H9 (cell line): Measurements from ENCODE around the gene CTU2. TPM values are rescaled to one million over a fixed set of nuclear protein-coding genes. Genes with fewer than 3 reads are reported as not detected.

ENCODE experiments used
- DNase-seq: peaks from one replicate; pipeline ENCODE4 v3.0.0-alpha.2; 2017
- H2AFZ ChIP-seq: one replicate; pipeline ENCODE4 v1.6.1; 2013; ENCODE audit warnings: mild to moderate bottlenecking, low read length, control low read depth, moderate library complexity
- H2AK5ac ChIP-seq: 2 replicates; pipeline ENCODE4 v1.6.1; 2013; ENCODE audit warnings: low read length, control low read depth, mixed read lengths; ENCODE audit not compliant: insufficient read length
- H2BK120ac ChIP-seq: one replicate; pipeline ENCODE4 v1.6.1; 2013; ENCODE audit warnings: low read depth, mild to moderate bottlenecking, low read length, control low read depth, inconsistent platforms; ENCODE audit not compliant: poor library complexity, severe bottlenecking
- H2BK12ac ChIP-seq: 2 replicates; pipeline ENCODE4 v1.6.1; 2013; ENCODE audit warnings: low read length, control low read depth, mixed read lengths, low read depth; ENCODE audit not compliant: insufficient read length
- H2BK15ac ChIP-seq: 2 replicates; pipeline ENCODE4 v1.6.1; 2013; ENCODE audit warnings: low read depth, low read length, control low read depth
- H2BK20ac ChIP-seq: one replicate; pipeline ENCODE4 v1.6.1; 2013; ENCODE audit warnings: low read depth, mild to moderate bottlenecking, low read length, control low read depth, inconsistent platforms; ENCODE audit not compliant: poor library complexity, severe bottlenecking
- H2BK5ac ChIP-seq: 2 replicates; pipeline ENCODE4 v1.6.1; 2013; ENCODE audit warnings: low read length, control low read depth, mixed read lengths; ENCODE audit not compliant: insufficient read length
- H3K14ac ChIP-seq: 2 replicates; pipeline ENCODE4 v1.6.1; 2013; ENCODE audit warnings: low read length, control low read depth; ENCODE audit not compliant: insufficient read depth
- H3K18ac ChIP-seq: 2 replicates; pipeline ENCODE4 v1.6.1; 2013; ENCODE audit warnings: low read depth, mild to moderate bottlenecking, mixed read lengths, low read length, control low read depth; ENCODE audit not compliant: insufficient read length
- H3K23ac ChIP-seq: 2 replicates; pipeline ENCODE4 v1.6.1; 2013; ENCODE audit warnings: low read length, control low read depth, mixed read lengths, low read depth; ENCODE audit not compliant: insufficient read length
- H3K23me2 ChIP-seq: 2 replicates; pipeline ENCODE4 v1.6.1; 2013; ENCODE audit warnings: low read depth, mild to moderate bottlenecking, mixed read lengths, low read length, control low read depth; ENCODE audit not compliant: insufficient read length, poor library complexity, severe bottlenecking
- H3K27ac ChIP-seq: 2 replicates; pipeline ENCODE4 v1.5.1; 2013; ENCODE audit warnings: low read length, control low read depth, mixed read lengths, low read depth; ENCODE audit not compliant: insufficient read length
- H3K27me3 ChIP-seq: 2 replicates; pipeline ENCODE4 v1.6.1; 2013; ENCODE audit warnings: low read length, control low read depth, inconsistent platforms; ENCODE audit not compliant: insufficient read depth
- H3K4ac ChIP-seq: 2 replicates; pipeline ENCODE4 v1.6.1; 2013; ENCODE audit warnings: low read depth, mild to moderate bottlenecking, control low read depth, inconsistent platforms, low read length, moderate library complexity
- H3K4me1 ChIP-seq: 2 replicates; pipeline ENCODE4 v1.6.1; 2013; ENCODE audit warnings: low read length, control low read depth, inconsistent platforms; ENCODE audit not compliant: insufficient read depth
- H3K4me2 ChIP-seq: 2 replicates; pipeline ENCODE4 v1.6.1; 2013; ENCODE audit warnings: low read length, control low read depth, mixed read lengths; ENCODE audit not compliant: insufficient read length, insufficient read depth
- H3K56ac ChIP-seq: 2 replicates; pipeline ENCODE4 v1.6.1; 2013; ENCODE audit warnings: low read depth, mild to moderate bottlenecking, mixed read lengths, low read length, control low read depth; ENCODE audit not compliant: insufficient read length
- H3K79me1 ChIP-seq: 2 replicates; pipeline ENCODE4 v1.6.1; 2013; ENCODE audit warnings: low read depth, mild to moderate bottlenecking, moderate library complexity, low read length, control low read depth, inconsistent platforms; ENCODE audit not compliant: insufficient read depth, poor library complexity, severe bottlenecking
- H3K79me2 ChIP-seq: 2 replicates; pipeline ENCODE4 v1.6.1; 2013; ENCODE audit warnings: low read length, control low read depth, inconsistent platforms; ENCODE audit not compliant: insufficient read depth
- H3K9ac ChIP-seq: 2 replicates; pipeline ENCODE4 v1.6.1; 2013; ENCODE audit warnings: low read length, control low read depth, mixed read lengths; ENCODE audit not compliant: insufficient read length; ENCODE audit errors: extremely low read depth
- H3K9me3 ChIP-seq: one replicate; pipeline ENCODE4 v1.6.1; 2013; ENCODE audit warnings: low read depth, low read length, inconsistent platforms; ENCODE audit not compliant: control insufficient read depth
- H3T11ph ChIP-seq: one replicate; pipeline ENCODE4 v1.6.1; 2013; ENCODE audit warnings: mild to moderate bottlenecking, low read length, control low read depth, inconsistent platforms
- H4K20me1 ChIP-seq: one replicate; pipeline ENCODE4 v1.6.1; 2013; ENCODE audit not compliant: control insufficient read depth, insufficient read length, insufficient read depth
- H4K5ac ChIP-seq: 2 replicates; pipeline ENCODE4 v1.6.1; 2013; ENCODE audit warnings: low read depth, mild to moderate bottlenecking, mixed read lengths, low read length, control low read depth; ENCODE audit not compliant: insufficient read length
- H4K8ac ChIP-seq: replicated peaks from 2 replicates; pipeline ENCODE4 v1.6.1; 2013; ENCODE audit warnings: low read length, control low read depth, mixed read lengths, low read depth; ENCODE audit not compliant: insufficient read length
- H4K91ac ChIP-seq: 2 replicates; pipeline ENCODE4 v1.6.1; 2013; ENCODE audit warnings: low read depth, mild to moderate bottlenecking, moderate library complexity, mixed read lengths, low read length, control low read depth; ENCODE audit not compliant: insufficient read length
- H3K27ac Mint-ChIP-seq, 3 experiments: 2 replicates in 2 of 3; 3 replicates in 1 of 3; pipeline ENCODE4 v1.8.0; 2020 to 2021; ENCODE audit warnings: mixed read lengths in 3 of 3, mild to moderate bottlenecking in 1 of 3, moderate library complexity in 1 of 3
- H3K27me3 Mint-ChIP-seq: 2 replicates; pipeline ENCODE4 v1.8.0; 2021; ENCODE audit warnings: low read depth, mild to moderate bottlenecking, moderate library complexity, mixed read lengths
- H3K36me3 Mint-ChIP-seq, 3 experiments: 2 replicates in 2 of 3; 3 replicates in 1 of 3; pipeline ENCODE4 v1.8.0; 2020 to 2021; ENCODE audit warnings: low read depth in 3 of 3, mixed read lengths in 3 of 3; ENCODE audit not compliant: insufficient read depth in 1 of 3
- H3K4me1 Mint-ChIP-seq, 2 experiments: 2 replicates each; pipeline ENCODE4 v1.8.0; 2020; ENCODE audit warnings: mixed read lengths in 2 of 2
- H3K4me3 Mint-ChIP-seq, 2 experiments: 2 replicates in 1 of 2; 3 replicates in 1 of 2; pipeline ENCODE4 v1.8.0; 2020 to 2021; ENCODE audit warnings: mild to moderate bottlenecking in 2 of 2, mixed read lengths in 2 of 2, moderate library complexity in 1 of 2
- H3K9me3 Mint-ChIP-seq, 2 experiments: 2 replicates in 1 of 2; 3 replicates in 1 of 2; pipeline ENCODE4 v1.8.0; 2020; ENCODE audit warnings: mild to moderate bottlenecking in 2 of 2, mixed read lengths in 2 of 2, moderate library complexity in 1 of 2
- WGBS: extraction: QIAGEN DNeasy Blood & Tissue Kit; methylation state at CpG from one replicate; pipeline ENCODE4 v1.1.7; 2013; ENCODE audit warnings: missing lambda C conversion rate, low lambda C conversion rate, mixed read lengths; ENCODE audit not compliant: insufficient read length; ENCODE audit errors: extremely low coverage; 5-methylcytosine and 5-hydroxymethylcytosine counted together
- total RNA-seq: library from RNA; stranded (reverse); gene quantifications from 2 replicates; pipeline ENCODE4 v1.2.1, GENCODE V29; 2021
- TF ChIP-seq, protein P1 (sequence below): fragments of 200-600 bp; sonication (generic); conservative IDR thresholded peaks from 3 replicates; pipeline ENCODE4 v1.8.0; 2021; ENCODE audit warnings: antibody characterized with exemption, mild to moderate bottlenecking

Gene CTU2
- total RNA-seq, 1 experiment from 2014 or later, result 32.8 TPM

DNA sequence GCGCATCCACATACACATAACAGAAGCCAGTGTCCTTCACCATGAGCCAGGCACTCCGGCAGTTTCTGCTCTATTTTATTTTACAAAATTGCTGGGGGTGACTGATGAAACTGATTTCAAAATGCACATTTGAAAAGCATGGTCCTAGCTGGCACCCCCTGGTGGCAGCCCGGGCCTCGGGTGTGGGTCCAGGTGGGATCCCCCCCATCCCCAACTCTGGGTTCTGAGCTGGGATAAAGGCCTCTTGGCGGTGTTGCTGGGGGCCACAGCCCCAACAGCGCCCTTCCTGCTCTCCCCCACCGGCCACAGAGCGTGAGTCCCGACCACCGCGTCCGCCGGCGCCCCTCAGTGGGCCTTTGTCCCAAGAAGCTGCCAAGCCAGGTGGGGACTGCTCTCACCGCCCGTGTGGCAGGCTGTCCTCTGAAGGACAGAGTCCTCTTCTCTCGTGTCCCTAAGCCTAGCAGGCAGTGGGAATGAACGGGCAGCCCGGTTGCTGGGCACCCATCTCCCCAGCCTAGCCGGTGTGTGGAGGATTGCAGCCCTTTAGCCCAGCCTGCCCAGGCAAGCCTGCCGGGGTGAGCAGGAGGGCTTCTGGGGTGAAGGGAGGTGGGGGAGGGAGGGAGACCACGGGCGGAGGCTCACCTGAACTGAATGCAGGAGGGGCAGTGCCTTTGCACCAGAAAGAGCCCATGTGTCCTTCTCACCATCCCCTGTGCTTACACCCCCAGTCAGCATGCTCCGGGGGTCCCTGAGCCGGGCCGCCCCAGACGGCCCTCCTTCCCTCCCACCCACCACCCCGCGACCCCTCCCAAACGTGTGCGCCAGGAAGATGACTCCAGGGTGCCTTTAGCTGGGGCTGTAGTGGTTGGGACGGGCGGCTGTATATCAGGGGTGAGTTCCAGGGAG, 20.9 kb upstream of the CTU2 start:
- Histone ChIP-seq H2BK5ac (no peak overlapping the region), H3K79me2 (no peaks in the 10 kb centered on the region), H4K5ac (no peak overlapping the region), H4K8ac (no peak overlapping the region), H3K4me1 (no peaks in the 10 kb centered on the region), H3K9ac (no peak overlapping the region), H3K4ac (no peak overlapping the region), H3K79me1 (no peaks in the 10 kb centered on the region), H3K23ac (no peak overlapping the region), H3K27ac (no peak overlapping the region), H2BK20ac (no peak overlapping the region), H4K91ac (no peak overlapping the region), H3K14ac (no peak overlapping the region), H3T11ph (no peak overlapping the region), H3K9me3 (no peaks in the 10 kb centered on the region), H3K18ac (no peak overlapping the region), H4K20me1 (no peaks in the 10 kb centered on the region), H3K4me2 (peak overlapping the region; percentile 48), H2BK15ac (no peak overlapping the region), H2BK12ac (no peak overlapping the region), H3K56ac (no peak overlapping the region), H2AK5ac (no peak overlapping the region), H3K23me2 (peaks cover 12% of the 10 kb centered on the region), H2AFZ (no peak overlapping the region), H2BK120ac (no peak overlapping the region), H3K27me3 (no peaks in the 10 kb centered on the region; the same call in 1 of the 2 replicates)
- no peaks in the 10 kb centered on the region for H3K9me3 Mint-ChIP-seq
- H3K27me3 Mint-ChIP-seq, result peaks cover 33% of the 10 kb centered on the region
- peak overlapping the region; percentile 75 to 83 for H3K4me3 Mint-ChIP-seq
- DNase-seq, result no peak
- peaks cover 0 to 2% (median 0%) of the 10 kb centered on the region in 3 experiments; a peak in 1 of 7 replicates for H3K36me3 Mint-ChIP-seq
- H3K27ac Mint-ChIP-seq, result no peak overlapping the region; a peak in 1 of 7 replicates
- no CpG with 5 or more reads among the region's 33 CpGs for WGBS
- H3K4me1 Mint-ChIP-seq, result peaks cover 19 to 26% of the 10 kb centered on the region in 2 experiments
- TF ChIP-seq, protein P1, sequence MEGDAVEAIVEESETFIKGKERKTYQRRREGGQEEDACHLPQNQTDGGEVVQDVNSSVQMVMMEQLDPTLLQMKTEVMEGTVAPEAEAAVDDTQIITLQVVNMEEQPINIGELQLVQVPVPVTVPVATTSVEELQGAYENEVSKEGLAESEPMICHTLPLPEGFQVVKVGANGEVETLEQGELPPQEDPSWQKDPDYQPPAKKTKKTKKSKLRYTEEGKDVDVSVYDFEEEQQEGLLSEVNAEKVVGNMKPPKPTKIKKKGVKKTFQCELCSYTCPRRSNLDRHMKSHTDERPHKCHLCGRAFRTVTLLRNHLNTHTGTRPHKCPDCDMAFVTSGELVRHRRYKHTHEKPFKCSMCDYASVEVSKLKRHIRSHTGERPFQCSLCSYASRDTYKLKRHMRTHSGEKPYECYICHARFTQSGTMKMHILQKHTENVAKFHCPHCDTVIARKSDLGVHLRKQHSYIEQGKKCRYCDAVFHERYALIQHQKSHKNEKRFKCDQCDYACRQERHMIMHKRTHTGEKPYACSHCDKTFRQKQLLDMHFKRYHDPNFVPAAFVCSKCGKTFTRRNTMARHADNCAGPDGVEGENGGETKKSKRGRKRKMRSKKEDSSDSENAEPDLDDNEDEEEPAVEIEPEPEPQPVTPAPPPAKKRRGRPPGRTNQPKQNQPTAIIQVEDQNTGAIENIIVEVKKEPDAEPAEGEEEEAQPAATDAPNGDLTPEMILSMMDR, result peak; percentile 70
